Measurements from ENCODE around the gene EFHC2. TPM values are rescaled to one million over a fixed set of nuclear protein-coding genes. Genes with fewer than 3 reads are reported as not detected.

EFHC2 gene, protein sequence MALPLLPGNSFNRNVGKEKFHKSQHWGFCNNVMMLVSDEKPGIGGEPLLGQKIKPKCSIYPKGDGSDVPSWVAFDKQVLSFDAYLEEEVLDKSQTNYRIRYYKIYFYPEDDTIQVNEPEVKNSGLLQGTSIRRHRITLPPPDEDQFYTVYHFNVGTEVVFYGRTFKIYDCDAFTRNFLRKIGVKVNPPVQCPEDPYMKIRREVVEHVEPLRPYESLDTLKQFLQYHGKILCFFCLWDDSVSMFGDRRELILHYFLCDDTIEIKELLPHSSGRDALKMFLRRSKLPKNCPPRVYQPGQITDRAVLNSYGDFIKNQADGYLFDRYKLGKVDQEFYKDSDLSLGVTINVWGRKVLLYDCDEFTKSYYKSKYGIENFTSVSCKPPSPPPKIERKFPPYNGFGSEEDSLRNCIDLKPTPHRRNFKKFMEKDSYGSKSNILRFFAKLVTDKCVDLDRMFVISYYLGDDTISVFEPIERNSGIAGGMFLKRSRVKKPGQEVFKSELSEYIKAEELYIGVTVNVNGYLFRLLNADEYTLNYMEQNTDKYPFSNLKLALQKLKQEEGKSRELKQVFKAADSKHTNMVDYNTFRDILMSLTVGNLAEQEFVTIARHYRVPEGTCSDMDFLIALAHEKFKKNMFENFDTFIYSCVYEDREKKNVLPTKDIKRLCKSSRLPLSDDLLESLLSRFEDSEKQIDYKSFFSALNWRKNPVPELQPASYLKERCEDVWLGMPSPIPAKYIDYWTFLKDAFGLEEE
- under 1 TPM; 0.25 to 0.34 TPM for total RNA-seq

DNA sequence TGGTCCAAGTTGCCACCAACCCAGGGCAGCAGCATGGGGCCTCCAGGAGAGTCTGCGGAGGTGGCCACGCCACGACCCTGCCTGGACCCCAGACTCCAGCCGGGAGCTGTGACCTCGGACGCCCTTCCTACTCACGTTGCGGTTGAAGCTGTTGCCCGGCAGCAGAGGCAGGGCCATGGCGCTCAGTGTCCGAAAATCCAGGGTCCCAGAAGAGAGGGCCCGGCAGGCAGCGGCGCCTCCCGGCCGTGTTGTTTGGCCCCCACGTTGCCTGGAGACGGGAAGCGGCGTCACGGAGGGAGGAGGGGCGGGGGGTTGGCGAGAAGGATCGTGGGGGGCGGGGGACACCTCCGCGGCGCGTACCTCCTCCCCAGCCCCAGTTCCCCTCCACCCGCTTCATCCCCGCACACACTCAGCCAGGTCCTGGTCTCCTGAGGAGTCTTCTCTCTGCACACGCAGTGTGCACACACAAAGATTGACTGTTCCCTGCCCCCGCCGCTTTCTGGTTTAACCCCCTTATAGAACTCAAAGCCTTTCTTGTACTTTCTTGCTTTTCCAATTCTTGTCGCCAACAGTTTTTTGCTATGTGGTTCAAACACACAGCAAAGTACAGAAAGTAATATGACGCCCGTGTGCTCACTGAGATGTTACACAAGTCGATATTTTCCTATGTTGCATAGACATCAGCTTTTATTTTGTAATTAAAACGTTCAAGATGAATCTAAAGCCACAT, at the start of gene EFHC2:
EFHC2 (minus strand) TSS at position 261 of the 730 bp plus-strand sequence; CDS start at position 177, 84 bp downstream.
- peak within 1 kb of the TSS; percentile 77 for H3K4me3 Mint-ChIP-seq
- no peaks in the 10 kb centered on the region for H3K27me3 Mint-ChIP-seq
- DNase-seq = peak; percentile 37
- H3K27ac Mint-ChIP-seq = peak within 1 kb of the TSS; percentile 80
- no peaks in the 10 kb centered on the region for H3K36me3 Mint-ChIP-seq
- peaks cover 8% of the 10 kb centered on the region for H3K4me1 Mint-ChIP-seq
- no peaks in the 10 kb centered on the region for H3K9me3 Mint-ChIP-seq

DNA sequence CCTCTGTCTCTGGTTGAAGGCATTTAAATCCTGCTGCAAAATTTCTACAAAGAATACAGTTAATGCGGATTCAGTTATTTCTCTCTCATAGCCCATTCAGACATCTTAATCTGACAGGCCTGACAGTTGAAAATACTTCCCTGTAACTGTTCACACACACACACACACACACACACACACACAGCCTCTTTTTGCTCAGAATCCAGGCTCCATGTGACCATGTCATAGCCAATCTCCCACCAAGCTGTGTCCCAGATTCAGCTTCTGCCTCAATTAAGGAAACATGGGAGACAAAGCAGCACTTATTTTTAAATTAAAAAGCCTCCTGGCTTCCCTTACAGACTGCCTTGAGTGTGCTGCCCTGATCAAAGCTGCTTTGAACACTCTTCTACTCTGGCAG, 49.3 kb upstream of the EFHC2 start:
- Mint-ChIP-seq H3K4me3 (no peak overlapping the region), H3K36me3 (no peaks in the 10 kb centered on the region), H3K9me3 (no peaks in the 10 kb centered on the region), H3K27ac (no peak overlapping the region), H3K27me3 (no peaks in the 10 kb centered on the region), H3K4me1 (peaks cover 2% of the 10 kb centered on the region)
- no peak for DNase-seq

DNA sequence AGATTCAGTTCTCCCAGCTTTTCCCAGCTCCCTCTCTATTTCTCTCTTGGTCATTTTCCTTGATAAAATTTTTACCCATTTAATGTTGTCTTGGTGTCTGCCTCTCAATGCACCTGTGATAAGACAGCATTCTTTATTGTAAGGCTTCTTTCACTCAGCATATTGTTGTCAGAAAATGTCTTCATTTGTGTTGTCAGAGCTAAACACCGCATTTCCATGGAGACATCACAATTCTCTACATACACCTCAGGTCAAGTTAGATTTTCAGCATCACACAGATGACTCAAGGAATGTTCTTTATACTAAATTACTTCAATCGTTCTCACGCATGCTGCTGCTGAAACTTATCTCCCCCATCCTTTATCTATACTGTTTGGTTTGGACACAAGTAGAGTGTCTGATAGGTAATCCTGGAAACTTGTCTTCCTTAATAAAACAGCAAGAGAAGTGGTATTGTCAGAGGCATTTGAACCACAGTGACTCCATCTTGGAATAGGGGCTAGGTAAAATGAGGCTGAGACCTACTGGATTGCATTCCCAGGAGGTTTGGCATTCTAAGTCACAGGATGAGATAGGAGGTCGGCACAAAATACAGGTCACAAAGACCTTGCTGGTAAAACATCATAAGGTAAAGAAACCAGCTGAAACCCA, 41.3 kb upstream of the EFHC2 start:
- no peaks in the 10 kb centered on the region for H3K9me3 Mint-ChIP-seq
- H3K4me3 Mint-ChIP-seq = no peak overlapping the region
- H3K36me3 Mint-ChIP-seq = no peaks in the 10 kb centered on the region
- H3K4me1 Mint-ChIP-seq = no peaks in the 10 kb centered on the region
- H3K27me3 Mint-ChIP-seq = no peaks in the 10 kb centered on the region
- no peak overlapping the region for H3K27ac Mint-ChIP-seq
- no peak for DNase-seq

DNA sequence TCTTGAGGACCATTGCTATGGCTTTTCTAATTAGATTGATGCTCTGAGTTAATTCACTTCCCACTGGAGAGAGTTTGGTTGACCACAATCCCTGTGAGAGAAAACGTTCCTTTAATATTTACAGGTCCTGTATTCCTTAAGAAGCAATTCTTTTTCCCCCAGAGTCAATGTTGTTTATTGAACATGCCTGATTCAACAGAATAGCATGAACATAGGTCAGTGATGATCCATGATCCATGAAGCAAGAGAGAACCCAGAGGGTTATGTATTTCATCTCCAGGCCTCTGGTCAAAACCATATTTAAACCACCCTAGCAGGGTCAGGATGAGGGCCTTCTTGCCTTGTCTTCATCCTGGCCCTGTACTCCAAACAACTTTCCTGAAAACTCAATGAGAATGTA, 39.4 kb upstream of the EFHC2 start:
- no peaks in the 10 kb centered on the region for H3K27me3 Mint-ChIP-seq
- H3K27ac Mint-ChIP-seq = no peak overlapping the region
- no peaks in the 10 kb centered on the region for H3K4me1 Mint-ChIP-seq

DNA sequence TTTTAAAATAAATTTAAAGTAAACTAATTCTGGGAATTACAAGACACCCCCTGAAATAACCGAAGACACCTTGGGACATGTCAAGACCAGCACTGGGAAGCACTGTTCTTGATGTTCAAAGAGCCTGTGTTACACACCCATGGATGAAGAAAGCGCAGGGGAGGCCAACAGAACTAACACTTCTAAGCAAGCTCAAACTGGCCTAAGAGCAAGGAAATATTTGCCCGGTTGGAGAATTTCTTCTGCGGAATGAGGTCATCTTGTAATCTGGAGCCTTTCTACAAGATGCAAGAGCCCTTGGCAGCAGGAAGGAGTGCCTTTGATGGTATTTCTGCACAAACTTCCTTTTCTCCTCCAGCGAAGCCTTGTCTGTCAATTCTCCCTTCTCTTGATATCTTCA, 9.3 kb upstream of the EFHC2 start:
- no peak for DNase-seq
- peaks cover 8% of the 10 kb centered on the region for H3K4me1 Mint-ChIP-seq
- no peak overlapping the region for H3K4me3 Mint-ChIP-seq
- no peaks in the 10 kb centered on the region for H3K9me3 Mint-ChIP-seq
- no peaks in the 10 kb centered on the region for H3K27me3 Mint-ChIP-seq
- H3K36me3 Mint-ChIP-seq = no peaks in the 10 kb centered on the region
- H3K27ac Mint-ChIP-seq = no peak overlapping the region

More for the DNA sequence above, 39.4 kb upstream of the EFHC2 start:
- Mint-ChIP-seq H3K4me3 (no peak overlapping the region), H3K9me3 (no peaks in the 10 kb centered on the region), H3K36me3 (no peaks in the 10 kb centered on the region)
- DNase-seq = no peak

DNA sequence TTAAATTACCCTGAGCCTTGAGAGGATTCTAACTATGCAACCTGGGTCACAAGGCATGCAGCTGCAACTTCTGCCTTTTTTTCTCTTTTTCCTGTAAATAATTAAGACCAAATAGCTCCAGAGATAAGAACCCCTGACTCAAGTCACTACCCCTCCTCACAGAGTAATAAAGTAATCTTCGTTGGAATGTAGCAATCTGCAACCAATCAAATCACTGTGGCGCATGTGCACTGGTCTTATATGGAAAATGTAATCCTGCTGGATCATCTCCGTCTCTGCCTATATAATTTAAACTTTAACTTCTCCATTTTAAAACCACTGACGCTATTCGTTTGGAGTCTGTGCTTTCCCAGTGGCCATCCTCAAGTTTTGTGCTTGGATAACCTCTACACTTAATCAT, 6.1 kb upstream of the EFHC2 start:
- Mint-ChIP-seq H3K9me3 (no peaks in the 10 kb centered on the region), H3K27me3 (no peaks in the 10 kb centered on the region), H3K36me3 (no peaks in the 10 kb centered on the region), H3K27ac (no peak overlapping the region), H3K4me1 (peaks cover 13% of the 10 kb centered on the region), H3K4me3 (no peak overlapping the region)
- no peak for DNase-seq

DNA sequence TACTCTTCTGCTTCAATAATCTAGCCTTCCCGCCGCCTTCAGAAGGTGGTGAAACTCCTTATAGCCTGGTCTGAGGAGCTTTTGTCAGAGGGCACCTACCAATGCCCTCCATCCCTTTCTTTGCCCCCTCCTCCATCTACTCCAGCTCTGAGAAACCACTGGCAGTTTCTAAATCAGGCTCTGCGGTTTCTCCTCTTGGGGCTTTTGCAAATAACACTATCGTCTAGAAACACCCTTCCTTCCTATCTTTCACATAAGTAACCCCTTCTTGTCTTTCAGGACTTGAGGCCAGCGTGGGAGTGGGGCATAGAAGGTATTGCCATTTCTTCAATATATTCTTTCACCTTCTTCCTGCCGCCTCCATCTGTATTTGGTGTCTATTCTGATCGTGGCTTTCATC, 1.2 kb upstream of the EFHC2 start:
- no peaks in the 10 kb centered on the region for H3K9me3 Mint-ChIP-seq
- peak overlapping the region; percentile 80 for H3K27ac Mint-ChIP-seq
- no peaks in the 10 kb centered on the region for H3K27me3 Mint-ChIP-seq
- H3K4me1 Mint-ChIP-seq = peaks cover 8% of the 10 kb centered on the region
- peak overlapping the region; percentile 77 for H3K4me3 Mint-ChIP-seq
- no peaks in the 10 kb centered on the region for H3K36me3 Mint-ChIP-seq
- no peak for DNase-seq

DNA sequence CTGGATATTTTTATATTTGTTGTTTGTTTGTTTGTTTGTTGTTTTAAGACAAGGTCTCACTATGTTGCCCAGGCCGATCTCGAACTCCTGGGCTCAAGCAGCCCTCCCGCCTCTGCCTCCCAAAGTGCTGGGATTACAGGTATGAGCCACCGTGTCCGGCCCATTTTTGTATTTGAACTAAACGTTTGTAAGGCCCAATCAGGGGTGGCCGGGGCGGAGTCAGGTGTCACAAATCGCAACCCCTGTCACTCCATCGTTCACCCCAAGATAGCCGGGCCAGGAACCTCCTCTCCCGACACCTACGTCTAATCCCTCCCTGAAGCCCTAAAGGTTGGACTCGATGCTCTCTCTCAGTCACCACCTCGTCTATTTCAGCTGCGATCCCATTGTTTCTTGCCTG, 722 bp upstream of the EFHC2 start:
- no peaks in the 10 kb centered on the region for H3K27me3 Mint-ChIP-seq
- no peaks in the 10 kb centered on the region for H3K36me3 Mint-ChIP-seq
- peak; percentile 56 for DNase-seq
- H3K4me3 Mint-ChIP-seq = peak overlapping the region; percentile 77
- H3K9me3 Mint-ChIP-seq = no peaks in the 10 kb centered on the region
- H3K4me1 Mint-ChIP-seq = peaks cover 8% of the 10 kb centered on the region
- H3K27ac Mint-ChIP-seq = peak overlapping the region; percentile 80

DNA sequence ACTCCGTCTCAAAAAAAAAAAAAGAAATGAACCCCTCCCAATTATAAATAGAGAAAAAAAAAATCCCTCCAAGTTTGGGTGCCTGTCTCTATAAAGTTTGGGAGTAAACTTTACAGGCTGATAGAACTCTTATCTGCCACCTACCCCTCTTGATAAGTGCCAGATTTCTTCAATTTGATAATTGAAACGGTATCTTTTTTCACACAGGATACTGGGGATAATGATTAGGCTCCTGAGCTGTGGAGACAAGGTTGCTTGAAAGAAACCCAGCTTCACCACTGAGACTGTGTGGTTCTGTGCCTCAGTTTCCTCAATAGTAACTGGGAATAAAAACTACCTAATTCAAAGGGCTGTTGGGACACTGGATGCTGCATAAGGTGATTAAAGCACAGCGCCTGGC, 606 bp downstream of the EFHC2 start:
- Mint-ChIP-seq H3K4me3 (peak overlapping the region; percentile 77), H3K36me3 (no peaks in the 10 kb centered on the region)

DNA sequence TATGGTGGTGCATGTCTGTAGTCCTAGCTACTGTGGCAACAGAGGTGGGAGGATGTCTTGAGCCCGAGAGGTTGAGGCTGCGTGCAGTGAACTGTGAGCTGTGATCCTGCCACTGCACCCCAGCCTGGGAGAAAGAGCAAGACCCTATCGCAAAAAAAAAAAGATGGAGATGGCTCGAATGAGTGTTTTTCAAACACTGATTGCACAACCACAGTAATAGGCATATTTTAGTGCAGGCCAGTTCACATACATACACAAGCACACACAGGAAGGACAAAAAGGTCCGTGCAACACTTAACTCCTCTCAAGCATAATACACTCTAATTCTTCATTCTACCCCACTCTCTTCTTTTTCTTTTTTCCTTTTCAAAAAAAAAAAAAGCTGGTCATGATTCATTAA, 5.1 kb downstream of the EFHC2 start:
- Mint-ChIP-seq H3K27ac (no peak overlapping the region), H3K27me3 (no peaks in the 10 kb centered on the region), H3K9me3 (no peaks in the 10 kb centered on the region), H3K36me3 (no peaks in the 10 kb centered on the region), H3K4me1 (no peaks in the 10 kb centered on the region), H3K4me3 (no peak overlapping the region)
- no peak for DNase-seq

More for the DNA sequence above, 606 bp downstream of the EFHC2 start:
- Mint-ChIP-seq H3K9me3 (no peaks in the 10 kb centered on the region), H3K27me3 (no peaks in the 10 kb centered on the region), H3K4me1 (peaks cover 8% of the 10 kb centered on the region), H3K27ac (no peak overlapping the region)
- DNase-seq = no peak

DNA sequence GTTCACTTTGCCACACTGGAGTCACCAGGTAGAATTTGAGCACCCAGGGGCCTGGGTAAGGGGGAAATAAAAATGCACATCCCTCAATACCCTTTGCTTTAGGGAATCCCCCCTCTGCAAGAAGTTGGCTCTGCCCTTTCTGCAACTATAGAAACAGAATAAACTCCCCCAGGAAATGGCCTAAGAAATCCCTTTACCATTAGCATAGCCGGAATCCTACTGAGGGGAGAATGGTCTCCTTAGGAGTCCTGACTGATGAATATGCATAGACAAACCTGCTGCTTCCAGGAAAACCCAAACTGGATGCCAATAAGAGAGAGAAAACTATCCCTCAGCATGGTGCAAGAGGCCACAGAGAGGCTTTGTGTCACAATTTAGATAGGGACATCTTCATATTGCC, 11.0 kb downstream of the EFHC2 start:
- Mint-ChIP-seq H3K27ac (no peak overlapping the region), H3K27me3 (no peaks in the 10 kb centered on the region), H3K4me1 (peaks cover 15% of the 10 kb centered on the region), H3K9me3 (no peaks in the 10 kb centered on the region), H3K4me3 (no peak overlapping the region), H3K36me3 (no peaks in the 10 kb centered on the region)
- DNase-seq = no peak

DNA sequence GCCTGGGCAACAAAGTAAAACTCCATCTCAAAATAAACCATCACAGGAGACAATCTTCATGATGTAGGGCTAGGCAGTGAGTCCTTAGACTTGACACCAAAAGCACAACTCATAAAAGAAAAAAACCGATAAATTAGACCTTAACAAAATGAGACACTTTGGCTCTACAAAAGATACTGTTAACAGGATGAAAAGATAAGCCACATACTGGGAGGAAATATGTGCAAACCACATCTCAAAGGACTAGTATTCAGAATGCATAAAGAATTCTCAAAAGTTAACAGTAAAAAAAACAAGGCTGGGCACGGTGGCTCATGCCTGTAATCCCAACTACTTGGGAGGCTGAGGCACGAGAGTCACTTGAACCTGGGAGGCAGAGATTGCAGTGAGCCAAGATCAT, 13.2 kb downstream of the EFHC2 start:
- Mint-ChIP-seq H3K9me3 (no peaks in the 10 kb centered on the region), H3K4me3 (no peak overlapping the region), H3K27me3 (no peaks in the 10 kb centered on the region), H3K36me3 (no peaks in the 10 kb centered on the region), H3K4me1 (peaks cover 15% of the 10 kb centered on the region), H3K27ac (no peak overlapping the region)
- no peak for DNase-seq

DNA sequence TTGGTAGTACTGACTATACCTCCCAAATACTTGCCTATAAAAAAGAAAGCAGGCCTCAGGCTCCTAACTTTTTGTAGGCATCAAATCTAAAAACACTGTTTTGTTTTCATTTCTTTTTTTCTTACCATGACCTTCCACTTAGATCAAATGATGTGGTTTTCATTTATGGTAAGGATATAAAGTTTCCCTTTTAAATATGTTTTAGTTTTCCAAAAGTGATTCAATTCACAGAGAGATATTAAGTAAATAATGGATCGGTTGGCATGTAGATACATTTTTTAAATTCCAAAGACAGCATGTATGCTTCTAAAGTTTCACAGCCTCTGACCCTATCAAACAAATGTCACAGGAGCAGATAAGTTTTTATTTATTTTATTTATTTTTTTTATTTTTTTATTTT, 23.9 kb downstream of the EFHC2 start:
- Mint-ChIP-seq H3K36me3 (peaks cover 2% of the 10 kb centered on the region), H3K9me3 (peaks cover 2% of the 10 kb centered on the region), H3K27me3 (no peaks in the 10 kb centered on the region), H3K27ac (no peak overlapping the region), H3K4me3 (no peak overlapping the region), H3K4me1 (peaks cover 12% of the 10 kb centered on the region)
- DNase-seq = no peak

DNA sequence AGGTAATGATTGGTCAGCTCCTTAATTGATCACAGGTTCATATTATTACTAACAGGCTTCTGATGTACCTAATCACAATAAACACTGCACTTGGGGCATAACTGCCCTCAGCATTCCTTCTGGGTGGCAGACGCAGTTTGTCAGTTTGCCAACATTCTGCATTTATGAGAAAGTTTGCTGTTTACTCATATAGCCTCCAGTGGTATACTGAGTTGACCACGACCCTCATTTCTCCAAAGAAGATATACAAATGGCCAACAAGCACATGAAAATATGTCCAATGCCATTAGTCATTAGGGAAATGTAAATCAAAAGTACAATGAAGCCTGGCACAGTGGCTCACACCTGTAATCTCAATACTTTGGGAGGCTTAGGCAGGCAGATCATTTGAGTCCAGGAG, 26.3 kb downstream of the EFHC2 start:
- Mint-ChIP-seq H3K27ac (no peak overlapping the region), H3K9me3 (peaks cover 2% of the 10 kb centered on the region), H3K4me1 (peaks cover 15% of the 10 kb centered on the region), H3K4me3 (no peak overlapping the region), H3K27me3 (no peaks in the 10 kb centered on the region), H3K36me3 (peaks cover 2% of the 10 kb centered on the region)
- DNase-seq = no peak

DNA sequence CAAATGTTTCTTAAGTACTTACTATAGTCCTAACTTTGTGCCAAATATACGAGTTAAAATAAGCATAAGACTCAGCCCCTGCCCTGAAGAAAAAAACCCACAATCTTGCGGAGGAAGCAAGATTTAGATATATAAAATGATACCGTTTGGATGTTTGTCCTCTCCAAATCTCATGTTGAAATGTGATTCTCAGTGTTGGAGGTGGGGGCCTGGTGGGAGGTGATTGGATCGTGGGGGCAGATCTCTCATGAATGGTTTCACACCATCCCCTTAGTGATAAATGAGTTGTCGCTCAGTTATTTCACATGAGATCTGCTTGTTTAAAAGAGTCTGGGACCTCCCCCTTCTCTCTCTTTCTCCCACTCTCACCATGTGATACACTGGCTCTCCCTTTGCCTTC, 28.7 kb downstream of the EFHC2 start:
- H3K36me3 Mint-ChIP-seq = no peaks in the 10 kb centered on the region
- H3K27ac Mint-ChIP-seq = peak overlapping the region; percentile 23
- no peak overlapping the region for H3K4me3 Mint-ChIP-seq
- H3K4me1 Mint-ChIP-seq = peaks cover 15% of the 10 kb centered on the region
- H3K9me3 Mint-ChIP-seq = peaks cover 2% of the 10 kb centered on the region
- no peaks in the 10 kb centered on the region for H3K27me3 Mint-ChIP-seq
- no peak for DNase-seq
